ENCODE measurements around the gene PCSK6.

The PCSK6 gene

DNA sequence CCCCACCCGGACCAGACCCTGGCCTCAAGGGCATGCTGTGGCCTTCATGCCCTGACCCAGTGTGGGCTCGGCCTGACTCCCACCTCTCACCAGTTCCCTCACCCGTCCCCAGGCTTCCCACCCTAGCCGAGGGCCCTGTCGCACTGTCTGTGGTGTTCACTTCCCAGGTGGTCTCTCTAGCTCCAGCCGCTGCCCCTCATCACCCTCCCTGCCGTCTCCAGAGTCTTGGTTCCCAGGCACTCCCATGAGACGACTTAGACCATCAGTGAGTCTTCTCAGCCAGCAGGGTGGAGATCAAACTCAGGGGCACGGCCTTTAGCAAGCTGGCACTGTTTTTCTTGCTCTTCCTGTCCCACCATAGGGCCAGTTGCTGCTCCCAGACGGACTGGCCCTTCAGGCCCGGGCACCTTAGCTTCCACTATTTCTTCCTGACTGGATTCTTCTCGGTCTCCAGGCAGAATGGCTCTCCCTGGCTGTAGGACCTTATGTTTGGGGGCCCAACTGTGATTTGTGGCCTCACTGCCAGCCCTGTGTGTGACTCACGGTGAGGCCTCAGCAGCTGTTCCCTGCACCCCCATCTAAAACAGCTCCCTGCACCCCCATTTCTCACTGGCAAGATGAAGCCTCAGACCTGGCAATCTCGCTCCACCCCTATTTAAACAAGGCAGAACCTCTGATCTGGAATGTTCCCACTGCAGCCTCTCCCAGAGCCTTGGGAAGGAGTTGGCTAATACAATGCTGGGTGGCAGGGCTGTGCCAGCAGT, 9.4 kb upstream of the PCSK6 start:
- DNase-seq = no peak

- no peak for DNase-seq
Measured at GRCh38 chr15:101498076-101498716, 8.7 kb upstream of the PCSK6 start.

DNA sequence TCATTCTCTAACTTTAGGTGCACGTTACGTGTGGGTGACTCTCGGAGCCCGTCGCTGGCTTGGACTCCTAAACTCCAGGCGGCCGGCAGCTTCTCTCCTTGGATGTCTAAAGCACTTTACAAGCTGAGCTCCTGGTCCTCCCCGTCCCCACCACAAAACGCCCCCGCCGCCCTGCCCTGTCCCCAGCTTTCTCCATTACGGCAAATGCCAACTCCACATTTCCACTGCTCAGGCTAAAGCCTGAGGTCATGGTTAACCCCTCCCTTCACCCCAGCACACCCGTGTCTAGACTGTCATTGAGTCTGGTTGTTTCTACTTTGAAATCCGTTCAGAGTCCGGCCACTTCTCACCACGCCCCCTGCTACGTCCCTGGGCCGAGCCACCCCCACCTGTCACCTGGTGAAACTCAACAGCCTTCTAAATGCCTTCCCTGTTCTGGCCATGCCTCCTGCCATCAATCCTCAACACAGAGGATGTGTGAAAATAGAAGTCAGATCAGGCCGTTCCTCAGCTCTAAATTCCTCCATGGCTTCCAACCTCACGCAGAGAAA, 8.1 kb upstream of the PCSK6 start:
- no peak for DNase-seq

DNA sequence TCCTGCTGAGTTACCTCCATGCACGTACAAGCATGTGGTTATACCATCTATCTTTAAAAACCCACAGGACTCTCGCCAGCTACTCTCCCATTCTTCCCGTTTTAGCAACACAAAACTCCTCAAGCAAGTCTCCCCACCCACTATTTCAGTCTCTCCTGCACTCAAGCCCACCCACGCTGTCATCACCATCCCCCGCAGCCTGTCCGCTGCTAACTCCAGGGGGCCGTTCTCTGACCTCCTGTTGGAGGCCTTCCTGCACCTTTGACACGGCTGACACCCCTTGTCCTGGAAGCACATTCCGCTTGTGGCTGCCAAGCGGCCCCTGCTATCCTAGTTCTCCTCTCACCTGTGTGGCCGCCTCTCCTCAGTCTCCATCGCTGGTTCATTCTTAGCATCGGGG, 7.5 kb upstream of the PCSK6 start:
- DNase-seq = no peak

DNA sequence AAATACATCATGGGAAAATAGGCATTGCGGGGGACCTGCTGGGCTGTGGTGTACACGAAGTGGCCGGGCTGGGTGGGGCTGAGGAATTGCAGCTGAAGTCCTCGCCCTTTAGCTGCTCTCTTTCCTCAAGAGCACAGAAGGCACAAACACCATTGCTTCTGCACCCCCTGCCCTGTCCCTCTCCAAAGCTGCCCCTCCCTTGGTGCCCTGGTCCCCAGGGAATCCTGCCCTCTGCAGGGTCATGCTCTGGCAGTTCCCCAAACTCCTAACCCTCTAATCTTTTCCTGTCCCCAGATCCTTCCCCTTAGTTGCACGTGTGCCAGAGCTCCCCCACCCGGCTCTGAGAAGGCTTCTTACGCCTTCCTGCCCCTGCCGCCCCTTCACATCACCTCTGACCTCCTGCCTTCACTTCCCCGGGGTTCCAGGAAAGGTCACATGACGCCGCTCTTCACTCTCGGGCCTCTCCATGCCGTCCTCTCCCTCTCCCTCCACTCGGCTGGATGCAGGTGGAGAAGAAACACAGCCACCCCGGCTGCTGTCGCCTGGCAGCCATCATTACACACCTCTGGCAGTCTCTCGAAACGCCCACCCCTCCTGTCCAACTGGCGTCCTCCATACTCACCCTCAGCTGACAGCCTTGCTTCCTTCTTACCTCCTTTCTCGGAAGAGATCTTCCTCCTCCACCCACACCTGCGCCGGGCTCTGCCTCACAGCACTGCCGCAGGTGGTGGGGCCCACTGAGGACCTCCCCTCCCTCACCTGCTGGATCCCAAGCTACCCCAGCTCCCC, 6.9 kb upstream of the PCSK6 start:
- no peak for DNase-seq

GRCh38 chr15:101495334-101496197, 6.1 kb upstream of the PCSK6 start:
- no peak for DNase-seq

DNA sequence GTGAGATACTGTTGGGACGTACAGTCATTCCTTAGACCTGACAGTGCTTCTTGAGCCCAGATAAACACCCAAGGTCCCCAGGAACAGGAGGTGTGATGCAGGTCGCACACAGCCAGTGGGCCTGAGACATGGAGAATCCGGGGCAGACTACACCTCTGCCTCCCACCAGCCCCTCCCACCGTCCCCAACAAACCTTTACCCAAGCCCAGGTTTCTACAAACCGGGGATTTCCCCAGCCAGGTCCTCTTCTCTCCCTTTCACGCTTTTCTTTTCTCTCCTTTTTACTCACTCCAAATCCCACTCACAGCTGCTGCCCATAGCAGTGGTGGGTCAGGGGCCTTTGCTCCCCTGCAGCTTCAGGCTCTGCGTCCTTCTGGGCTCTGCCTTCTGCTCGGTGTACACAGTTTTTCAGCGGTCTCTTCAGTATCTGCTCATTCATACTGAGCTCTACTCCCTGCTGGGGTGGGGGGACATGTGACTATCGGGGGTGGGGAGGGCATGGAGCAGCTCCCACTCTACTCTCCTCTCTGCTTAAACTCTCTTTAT, 4.8 kb upstream of the PCSK6 start:
- DNase-seq = no peak

DNA sequence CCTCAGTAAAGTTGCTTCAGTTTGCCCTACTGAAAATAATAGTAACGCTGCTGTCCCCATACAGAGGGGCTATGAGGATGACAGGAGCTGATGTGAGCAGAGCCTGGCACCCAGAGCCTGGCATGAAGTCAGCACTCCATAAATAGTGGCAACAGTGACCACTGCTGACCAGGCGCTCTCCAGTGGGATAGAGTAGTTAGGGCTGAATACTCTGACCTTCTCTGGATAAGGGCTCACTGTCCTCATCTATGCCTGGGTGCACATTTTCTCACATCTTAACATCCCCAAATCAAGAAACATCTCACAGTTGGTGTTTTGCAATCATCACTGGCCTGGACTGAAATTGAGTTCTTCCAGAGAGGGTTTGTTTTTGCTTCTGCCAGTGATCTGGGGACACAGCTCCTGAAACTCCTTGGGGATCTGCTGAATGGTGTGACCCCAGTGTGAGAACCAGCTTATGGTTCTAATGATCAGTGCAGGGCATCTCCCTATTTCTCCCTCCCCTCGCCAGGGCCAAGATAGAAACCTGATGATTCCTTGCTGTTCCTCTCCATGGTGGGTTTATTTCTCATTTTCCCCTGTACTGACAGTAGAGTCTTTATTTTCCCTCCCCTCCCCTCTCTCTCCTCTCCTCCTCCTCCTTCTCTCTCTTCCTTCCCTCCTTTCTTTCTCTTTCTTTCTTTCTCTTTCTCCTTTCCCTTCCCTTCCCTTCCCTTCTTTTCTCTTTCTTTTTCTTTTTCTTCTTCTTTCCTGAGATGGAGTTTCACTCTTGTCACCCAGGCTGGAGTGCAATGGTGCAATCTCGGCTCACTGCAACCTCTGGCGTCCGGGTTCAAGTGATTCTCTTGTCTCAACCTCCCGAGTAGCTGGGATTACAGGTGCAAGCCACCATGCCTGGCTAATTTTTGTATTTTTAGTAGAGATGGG, 3.5 kb upstream of the PCSK6 start:
- no peak for DNase-seq

DNA sequence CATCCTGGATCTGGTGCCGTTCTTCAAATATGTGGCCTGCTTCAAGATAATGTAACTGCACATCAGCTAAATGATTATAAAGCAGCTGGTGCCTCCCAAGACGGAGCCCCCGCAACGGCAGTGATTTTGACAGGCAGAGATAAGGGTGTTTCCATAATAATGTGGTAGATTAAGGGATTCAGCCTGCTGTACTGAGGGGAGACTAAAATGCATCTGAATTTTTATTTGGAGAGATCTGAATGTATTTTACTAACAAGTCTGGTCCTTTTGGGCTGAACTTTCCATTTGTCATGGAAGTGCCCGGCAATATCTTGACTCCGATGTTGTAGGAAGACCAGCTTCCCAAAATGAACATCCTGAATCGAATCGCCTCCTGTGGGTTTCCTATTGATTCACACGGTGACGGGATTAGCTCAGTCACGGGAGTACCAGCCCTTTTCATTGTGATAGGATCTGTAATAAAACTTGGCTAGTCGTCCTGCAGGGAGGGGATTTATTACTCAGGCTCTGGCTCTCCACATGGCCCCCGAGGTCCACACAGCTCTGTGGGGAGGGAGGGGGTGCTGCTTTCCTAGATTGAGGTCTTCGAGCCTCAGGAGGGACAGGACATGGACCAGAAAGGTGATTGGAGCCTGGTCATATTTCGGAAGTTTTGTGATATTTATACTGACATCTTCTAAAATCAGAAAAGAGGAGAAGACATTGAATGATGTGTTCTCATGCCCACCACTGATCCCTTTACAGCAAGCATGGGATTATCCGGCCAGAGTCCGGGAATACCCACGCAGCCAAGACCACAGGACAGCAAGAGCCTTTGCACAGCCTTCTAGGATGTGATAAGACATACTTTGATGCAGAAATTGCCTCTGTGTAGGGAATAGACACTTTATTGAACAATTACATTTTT, 2.5 kb upstream of the PCSK6 start:
- DNase-seq = no peak

- DNase-seq = no peak
Measured at GRCh38 chr15:101490922-101491733, 1.6 kb upstream of the PCSK6 start.

DNA sequence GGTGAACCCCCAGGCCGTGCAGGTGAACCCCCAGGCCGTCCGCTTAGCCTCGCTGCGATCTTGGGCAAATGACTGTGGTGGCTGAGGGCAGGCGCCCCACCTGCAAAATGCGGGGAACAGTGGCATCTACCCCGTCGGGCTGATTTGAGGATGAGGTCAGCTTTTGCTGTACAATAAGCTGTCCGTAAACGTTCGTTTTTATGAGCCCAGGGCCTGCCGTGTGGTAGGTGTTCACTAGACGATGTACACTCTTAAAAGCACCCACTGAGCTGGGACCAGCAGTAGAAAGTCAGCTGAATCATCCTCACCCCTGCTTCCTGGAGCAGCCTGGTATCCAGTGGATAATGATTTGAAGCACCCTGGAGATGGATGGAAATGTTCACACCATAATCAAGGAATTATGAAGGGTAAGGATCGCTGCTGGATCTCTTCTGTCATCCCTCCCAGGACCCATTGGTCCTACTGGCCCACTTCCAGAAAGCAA, 943 bp upstream of the PCSK6 start:
- no peak for DNase-seq

- DNase-seq = no peak
Measured at GRCh38 chr15:101489237-101489598, 289 bp downstream of the PCSK6 start.

GRCh38 chr15:101488300-101489164, 975 bp downstream of the PCSK6 start:
- no peak for DNase-seq

- DNase-seq = no peak
Measured at GRCh38 chr15:101486696-101487459, 2.6 kb downstream of the PCSK6 start.

DNA sequence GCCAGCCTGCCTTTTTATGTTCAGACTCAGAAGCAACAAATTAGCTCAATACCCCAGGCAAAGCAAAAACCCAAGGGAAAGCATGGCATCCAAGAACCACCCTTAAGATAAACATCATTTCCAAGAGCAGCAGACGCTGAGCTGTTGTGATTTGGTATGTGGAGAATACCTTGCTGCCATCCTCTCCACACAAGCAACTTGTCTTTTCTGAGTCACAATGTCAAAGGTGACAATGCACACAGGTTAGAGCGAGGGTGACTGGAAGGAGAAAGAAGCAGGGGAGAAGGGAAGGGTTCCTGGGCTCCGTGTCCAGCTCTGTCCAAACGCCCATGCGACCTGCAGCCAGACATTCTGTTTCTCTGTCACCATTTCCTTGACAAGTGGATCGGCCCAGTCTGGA, 6.0 kb downstream of the PCSK6 start:
- no peak for DNase-seq

GRCh38 chr15:101482526-101483371, 6.8 kb downstream of the PCSK6 start:
- DNase-seq = no peak
